Measurements from ENCODE around the gene AMBP. TPM values are rescaled to one million over a fixed set of nuclear protein-coding genes. Genes with fewer than 3 reads are reported as not detected.
A peak's percentile ranks its signal among the peaks of the same experiment; 100 is the strongest.

The AMBP gene
- polyA plus RNA-seq, 1 donor, result 3.6 TPM

DNA sequence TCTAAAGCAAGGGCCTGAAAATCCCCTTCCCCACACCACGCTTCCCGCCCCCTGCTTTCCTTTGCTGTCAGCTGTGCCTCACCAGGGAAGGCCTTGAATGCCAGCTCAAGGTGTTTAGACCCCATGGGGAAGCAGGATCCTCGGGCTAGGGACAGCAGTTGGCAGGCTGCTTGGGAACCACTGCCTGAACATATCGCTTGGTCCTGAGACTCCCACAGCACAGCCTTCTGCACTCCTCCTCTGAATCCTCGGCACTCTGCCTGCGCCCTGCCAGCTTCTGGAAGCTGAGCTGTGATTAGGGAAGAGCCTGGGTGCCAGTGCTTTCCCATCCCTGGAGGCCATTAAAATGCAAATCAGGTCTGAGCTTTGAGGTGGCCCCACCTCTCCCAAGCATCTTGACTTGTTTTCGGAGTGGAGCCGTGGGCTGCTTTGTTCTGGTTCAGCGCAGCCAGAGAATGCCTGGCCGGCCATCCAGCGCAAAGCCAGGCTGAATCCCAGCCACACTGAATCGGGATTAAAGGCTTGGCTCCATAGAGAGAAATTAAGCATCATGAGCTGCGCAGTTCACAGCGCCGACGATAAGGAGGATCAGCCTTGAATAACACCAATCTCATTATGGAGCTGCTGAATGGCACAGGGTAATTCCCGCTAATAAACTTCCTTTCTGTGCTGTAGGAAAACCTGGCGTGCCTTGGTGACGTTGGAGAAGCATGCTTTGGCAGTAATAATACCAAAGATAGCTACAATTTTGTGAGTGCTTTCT, 40.0 kb downstream of the AMBP start:
- Histone ChIP-seq H3K27me3 (ENCODE audit: control insufficient read depth, insufficient read depth, low read length) (no peaks in the 10 kb centered on the region), H3K36me3 (ENCODE audit: control insufficient read depth, insufficient read depth, low read length) (peaks cover 31% of the 10 kb centered on the region), H3K27ac (ENCODE audit: low read length) (no peak overlapping the region), H3K4me1 (ENCODE audit: control insufficient read depth, insufficient read depth, low read length) (no peaks in the 10 kb centered on the region), H3K9me3 (ENCODE audit: control insufficient read depth, low read depth, low read length) (no peaks in the 10 kb centered on the region), H3K4me3 (ENCODE audit: low read length) (no peak overlapping the region)
- no CpG with 5 or more reads among the region's 19 CpGs for WGBS (ENCODE audit: insufficient coverage, low lambda C conversion rate)
- no peak for DNase-seq

- 80% methylated on average over 1 of the region's 5 CpGs for WGBS (ENCODE audit: insufficient coverage, low lambda C conversion rate)
- H3K27me3 ChIP-seq (ENCODE audit: control insufficient read depth, insufficient read depth, low read length), result no peaks in the 10 kb centered on the region
- H3K9me3 ChIP-seq (ENCODE audit: control insufficient read depth, low read depth, low read length), result no peaks in the 10 kb centered on the region
- H3K36me3 ChIP-seq (ENCODE audit: control insufficient read depth, insufficient read depth, low read length), result peaks cover 36% of the 10 kb centered on the region
- no peak for DNase-seq
- no peaks in the 10 kb centered on the region for H3K4me1 ChIP-seq (ENCODE audit: control insufficient read depth, insufficient read depth, low read length)
- no peak overlapping the region for H3K27ac ChIP-seq (ENCODE audit: low read length)
- no peak overlapping the region for H3K4me3 ChIP-seq (ENCODE audit: low read length)
Measured at GRCh38 chr9:114037249-114037648, 40.9 kb downstream of the AMBP start.

- Histone ChIP-seq H3K4me1 (ENCODE audit: control insufficient read depth, insufficient read depth, low read length) (no peaks in the 10 kb centered on the region), H3K27me3 (ENCODE audit: control insufficient read depth, insufficient read depth, low read length) (no peaks in the 10 kb centered on the region), H3K4me3 (ENCODE audit: low read length) (no peak overlapping the region), H3K27ac (ENCODE audit: low read length) (no peak overlapping the region), H3K9me3 (ENCODE audit: control insufficient read depth, low read depth, low read length) (no peaks in the 10 kb centered on the region), H3K36me3 (ENCODE audit: control insufficient read depth, insufficient read depth, low read length) (peaks cover 36% of the 10 kb centered on the region)
- DNase-seq, result no peak
- no CpG with 5 or more reads among the region's 18 CpGs for WGBS (ENCODE audit: insufficient coverage, low lambda C conversion rate)
Measured at GRCh38 chr9:114035845-114036801, 42.0 kb downstream of the AMBP start.

DNA sequence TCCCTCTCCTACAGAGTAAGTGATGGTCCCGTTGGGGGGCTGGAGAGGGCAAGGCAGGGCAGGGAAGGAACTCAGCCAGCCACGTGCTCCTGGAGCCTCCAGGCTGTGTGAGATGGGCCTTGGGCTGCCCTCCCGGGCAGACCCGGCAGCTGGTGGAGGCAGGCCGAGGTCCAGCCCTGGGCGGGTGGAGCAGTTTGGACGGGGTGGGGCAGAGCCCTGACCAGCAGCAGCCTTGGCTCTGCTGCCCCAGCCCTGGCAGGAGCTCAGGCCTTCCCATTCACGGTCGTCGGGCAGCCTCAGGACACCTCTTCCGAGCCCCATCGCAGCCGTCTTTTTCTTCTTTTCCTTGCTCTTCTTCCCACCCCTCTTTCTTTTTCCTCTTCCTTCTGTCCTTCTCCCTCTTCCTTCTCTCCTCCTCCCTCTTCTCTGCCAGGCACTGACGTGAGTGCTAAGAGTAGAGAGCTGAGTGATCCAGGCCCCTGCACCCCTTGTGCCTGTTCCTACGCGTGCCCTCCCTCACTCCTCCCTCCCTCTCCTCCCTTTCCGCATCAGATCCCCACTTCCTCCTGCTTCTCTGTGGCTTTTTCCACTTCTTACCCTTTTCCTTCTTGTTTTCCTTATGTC, 42.8 kb downstream of the AMBP start:
- no peak for DNase-seq

GRCh38 chr9:114034661-114035062, 43.4 kb downstream of the AMBP start:
- Histone ChIP-seq H3K4me1 (ENCODE audit: control insufficient read depth, insufficient read depth, low read length) (no peaks in the 10 kb centered on the region), H3K4me3 (ENCODE audit: low read length) (no peak overlapping the region), H3K27ac (ENCODE audit: low read length) (no peak overlapping the region), H3K9me3 (ENCODE audit: control insufficient read depth, low read depth, low read length) (no peaks in the 10 kb centered on the region), H3K36me3 (ENCODE audit: control insufficient read depth, insufficient read depth, low read length) (peaks cover 41% of the 10 kb centered on the region), H3K27me3 (ENCODE audit: control insufficient read depth, insufficient read depth, low read length) (no peaks in the 10 kb centered on the region)
- DNase-seq, result no peak
- no CpG with 5 or more reads among the region's 4 CpGs for WGBS (ENCODE audit: insufficient coverage, low lambda C conversion rate)

More for the DNA sequence above, 42.8 kb downstream of the AMBP start:
- H3K36me3 ChIP-seq (ENCODE audit: control insufficient read depth, insufficient read depth, low read length), result peaks cover 39% of the 10 kb centered on the region
- H3K27ac ChIP-seq (ENCODE audit: low read length), result no peak overlapping the region
- no peaks in the 10 kb centered on the region for H3K27me3 ChIP-seq (ENCODE audit: control insufficient read depth, insufficient read depth, low read length)
- no peaks in the 10 kb centered on the region for H3K9me3 ChIP-seq (ENCODE audit: control insufficient read depth, low read depth, low read length)
- no peaks in the 10 kb centered on the region for H3K4me1 ChIP-seq (ENCODE audit: control insufficient read depth, insufficient read depth, low read length)
- no peak overlapping the region for H3K4me3 ChIP-seq (ENCODE audit: low read length)
- 92% methylated on average over 8 of the region's 17 CpGs for WGBS (ENCODE audit: insufficient coverage, low lambda C conversion rate)

DNA sequence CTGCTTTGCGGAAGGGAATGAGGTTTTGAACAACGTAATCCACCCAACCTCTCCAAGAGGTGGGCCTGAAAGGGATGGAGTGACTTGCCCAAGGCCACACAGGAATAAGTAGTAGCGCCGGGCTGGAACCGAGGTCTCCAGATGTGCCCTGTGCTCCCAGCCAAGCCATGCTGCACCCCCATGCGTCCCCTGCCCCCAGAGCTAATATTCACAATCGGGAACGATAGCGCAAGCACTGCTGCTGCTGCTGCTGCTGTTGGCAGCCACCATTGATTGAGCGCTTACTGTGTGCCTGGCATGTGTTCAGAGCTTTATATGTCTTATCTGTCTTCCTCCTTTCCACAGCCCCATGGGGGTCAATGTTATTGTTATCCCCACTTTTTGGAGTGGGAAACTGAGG, 43.9 kb downstream of the AMBP start:
- no CpG with 5 or more reads among the region's 10 CpGs for WGBS (ENCODE audit: insufficient coverage, low lambda C conversion rate)
- Histone ChIP-seq H3K4me1 (ENCODE audit: control insufficient read depth, insufficient read depth, low read length) (no peaks in the 10 kb centered on the region), H3K4me3 (ENCODE audit: low read length) (no peak overlapping the region), H3K27ac (ENCODE audit: low read length) (no peak overlapping the region), H3K9me3 (ENCODE audit: control insufficient read depth, low read depth, low read length) (no peaks in the 10 kb centered on the region), H3K27me3 (ENCODE audit: control insufficient read depth, insufficient read depth, low read length) (no peaks in the 10 kb centered on the region), H3K36me3 (ENCODE audit: control insufficient read depth, insufficient read depth, low read length) (peaks cover 44% of the 10 kb centered on the region)
- DNase-seq, result no peak

DNA sequence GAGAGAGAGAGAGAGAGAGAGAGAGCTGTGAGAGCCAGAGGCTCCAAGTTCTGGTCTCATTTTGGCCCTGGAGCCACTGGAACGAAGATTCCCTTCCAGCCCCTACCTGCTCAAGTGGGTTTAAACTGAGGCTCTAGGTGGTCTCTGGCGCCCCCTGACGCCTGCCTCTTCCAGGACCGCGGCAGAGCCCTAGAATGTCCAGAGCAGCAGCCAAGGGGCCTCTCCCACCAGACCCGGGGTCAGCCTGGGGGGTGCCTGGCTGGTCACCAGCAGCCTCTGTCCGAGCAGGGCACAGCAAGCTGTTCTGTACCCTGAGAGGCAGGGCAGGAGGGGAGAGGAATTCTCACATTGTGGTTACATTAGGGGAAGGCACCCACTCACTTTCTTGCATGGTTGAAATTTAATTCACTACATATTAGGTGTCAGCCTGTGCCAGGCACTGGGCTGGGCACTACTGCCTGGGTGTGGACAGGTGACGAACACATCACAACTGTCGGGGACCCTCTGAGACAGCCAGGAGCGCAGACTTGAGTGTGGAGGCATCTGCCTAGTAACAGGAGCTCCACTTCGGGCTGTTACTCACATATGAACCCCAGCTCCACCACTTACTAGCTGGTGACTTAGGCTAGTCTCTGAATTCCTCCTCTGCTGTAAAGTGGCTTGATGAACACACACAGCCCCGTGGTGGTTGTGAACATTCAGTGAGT, 44.5 kb downstream of the AMBP start:
- no peaks in the 10 kb centered on the region for H3K27me3 ChIP-seq (ENCODE audit: control insufficient read depth, insufficient read depth, low read length)
- peak in 1 of 2 donors; percentile 5 for DNase-seq
- peaks cover 42% of the 10 kb centered on the region for H3K36me3 ChIP-seq (ENCODE audit: control insufficient read depth, insufficient read depth, low read length)
- no peak overlapping the region for H3K27ac ChIP-seq (ENCODE audit: low read length)
- no CpG with 5 or more reads among the region's 12 CpGs for WGBS (ENCODE audit: insufficient coverage, low lambda C conversion rate)
- H3K9me3 ChIP-seq (ENCODE audit: control insufficient read depth, low read depth, low read length), result no peaks in the 10 kb centered on the region
- H3K4me1 ChIP-seq (ENCODE audit: control insufficient read depth, insufficient read depth, low read length), result no peaks in the 10 kb centered on the region
- H3K4me3 ChIP-seq (ENCODE audit: low read length), result no peak overlapping the region

DNA sequence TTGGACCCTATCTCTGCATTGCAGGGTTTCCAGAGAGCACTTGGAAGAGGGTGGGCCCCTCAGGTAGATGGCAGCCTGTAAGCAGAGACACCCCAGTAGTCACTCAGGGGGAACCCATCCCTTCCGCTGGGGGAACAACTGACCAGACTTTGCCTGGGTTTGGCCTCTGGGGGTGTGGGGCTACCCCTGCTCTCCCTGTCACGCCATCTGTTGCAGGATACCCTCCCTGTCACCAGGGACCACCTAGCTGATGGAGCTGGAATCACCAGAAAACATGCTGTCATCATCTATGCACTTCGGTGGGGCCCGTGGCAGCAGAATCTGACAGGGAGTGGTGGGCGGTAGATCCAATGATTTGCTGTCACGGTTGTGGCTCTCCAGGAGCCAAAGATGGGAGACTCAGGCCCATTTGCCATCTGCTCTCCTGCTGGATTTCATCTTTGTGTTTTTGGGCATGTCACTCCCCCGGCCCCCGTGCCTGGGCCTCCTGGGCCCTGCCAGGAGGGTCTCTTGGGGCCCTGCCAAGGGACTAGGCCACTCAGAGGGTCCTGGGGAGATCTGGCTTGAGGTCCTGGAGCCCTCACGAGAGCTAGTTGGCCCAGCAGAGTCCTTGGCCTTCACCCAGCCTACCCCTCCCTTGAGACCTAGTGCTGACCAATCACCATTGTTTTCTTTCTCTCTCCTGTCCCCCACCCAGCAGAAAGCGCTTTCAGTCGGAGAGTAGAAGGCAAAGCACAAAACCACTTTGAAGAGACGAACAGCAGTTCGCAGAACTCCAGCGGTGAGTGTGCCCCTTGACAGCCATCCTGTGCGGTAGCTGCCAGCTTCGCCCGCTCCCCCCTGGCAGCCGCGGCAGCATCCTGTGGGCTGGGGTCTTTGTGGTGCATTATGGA, 45.9 kb downstream of the AMBP start:
- Histone ChIP-seq H3K9me3 (ENCODE audit: control insufficient read depth, low read depth, low read length) (no peaks in the 10 kb centered on the region), H3K27me3 (ENCODE audit: control insufficient read depth, insufficient read depth, low read length) (no peaks in the 10 kb centered on the region), H3K36me3 (ENCODE audit: control insufficient read depth, insufficient read depth, low read length) (peaks cover 44% of the 10 kb centered on the region), H3K4me1 (ENCODE audit: control insufficient read depth, insufficient read depth, low read length) (no peaks in the 10 kb centered on the region), H3K27ac (ENCODE audit: low read length) (no peak overlapping the region), H3K4me3 (ENCODE audit: low read length) (no peak overlapping the region)
- no peak for DNase-seq
- no CpG with 5 or more reads among the region's 19 CpGs for WGBS (ENCODE audit: insufficient coverage, low lambda C conversion rate)

DNA sequence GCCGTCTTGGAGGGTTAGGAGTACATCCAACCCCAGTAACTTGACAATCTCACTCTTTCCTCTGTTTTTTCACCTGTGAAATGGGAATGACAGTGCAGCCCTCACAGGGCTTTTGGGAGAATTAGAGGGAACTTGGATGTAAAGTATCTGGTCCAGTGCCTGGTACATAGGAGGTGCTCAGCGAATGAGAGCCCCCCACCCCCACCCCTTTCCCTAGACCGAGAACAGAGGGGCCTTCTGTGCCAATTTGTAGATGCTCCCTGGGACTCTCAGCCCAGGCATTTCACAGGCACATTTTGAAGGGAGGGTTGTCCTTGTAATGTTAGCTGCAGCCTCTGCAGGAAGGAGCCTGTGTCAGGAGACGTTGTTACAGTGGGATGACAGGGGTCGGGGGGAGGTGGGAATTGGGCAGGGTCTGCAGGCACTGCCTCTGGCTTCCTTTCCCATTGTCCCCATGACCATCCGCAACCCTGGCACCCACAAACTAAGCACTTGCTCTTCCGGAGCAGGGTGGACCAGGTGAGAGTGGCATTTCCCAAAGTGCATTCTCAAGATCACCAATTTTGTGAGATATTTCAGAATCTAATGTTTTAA, 47.0 kb downstream of the AMBP start:
- WGBS (ENCODE audit: insufficient coverage, low lambda C conversion rate), result no CpG with 5 or more reads among the region's 7 CpGs
- Histone ChIP-seq H3K4me3 (ENCODE audit: low read length) (no peak overlapping the region), H3K36me3 (ENCODE audit: control insufficient read depth, insufficient read depth, low read length) (peaks cover 42% of the 10 kb centered on the region), H3K27ac (ENCODE audit: low read length) (no peak overlapping the region), H3K4me1 (ENCODE audit: control insufficient read depth, insufficient read depth, low read length) (no peaks in the 10 kb centered on the region), H3K27me3 (ENCODE audit: control insufficient read depth, insufficient read depth, low read length) (no peaks in the 10 kb centered on the region), H3K9me3 (ENCODE audit: control insufficient read depth, low read depth, low read length) (no peaks in the 10 kb centered on the region)
- no peak for DNase-seq

All from large intestine (tissue), 3 donors.